CD4-positive, alpha-beta memory T cell (primary cell): ENCODE data around the gene MED13L. TPM values are rescaled to one million over a fixed set of nuclear protein-coding genes. Genes with fewer than 3 reads are reported as not detected.

Source experiments
- CTCF ChIA-PET: fragments of 350-600 bp; sonication (Branson Sonifier 250); formaldehyde crosslinking; loops from one replicate; lab custom pipeline; 2021; ENCODE audit warnings: inconsistent platforms; ENCODE audit not compliant: partially characterized antibody; lab: Charles Lee
- POLR2A ChIA-PET: fragments of 350-600 bp; sonication (Branson Sonifier 250); formaldehyde crosslinking; loops from one replicate; lab custom pipeline; 2021; ENCODE audit not compliant: partially characterized antibody; lab: Charles Lee
- DNase-seq, 5 donors: peaks; one replicate each; pipeline versions ENCODE4 v3.0.0 to v3.0.0-alpha.2; 2020 to 2022; ENCODE audit warnings: mixed read lengths in 1 of 5
- H3K27ac ChIP-seq: one replicate; pipeline ENCODE4 v1.7.0; 2013; ENCODE audit warnings: low read depth, low read length
- H3K27me3 ChIP-seq: 2 replicates; pipeline ENCODE4 v1.7.0; 2013; ENCODE audit warnings: mild to moderate bottlenecking, low read length, moderate library complexity; ENCODE audit not compliant: insufficient read depth
- H3K36me3 ChIP-seq: 2 replicates; pipeline ENCODE4 v1.7.0; 2013; ENCODE audit warnings: mild to moderate bottlenecking, low read length, moderate library complexity; ENCODE audit not compliant: insufficient read depth
- H3K4me1 ChIP-seq: 2 replicates; pipeline ENCODE4 v1.7.0; 2013; ENCODE audit warnings: mild to moderate bottlenecking, low read length, moderate library complexity; ENCODE audit not compliant: insufficient read depth
- H3K4me3 ChIP-seq, 2 donors: one replicate each; pipeline ENCODE4 v1.7.0; 2013; ENCODE audit warnings: low read length in 2 of 2, mild to moderate bottlenecking in 1 of 2
- H3K9me3 ChIP-seq, 2 donors: one replicate each; pipeline ENCODE4 v1.7.0; 2013; ENCODE audit warnings: low read length in 2 of 2, control low read depth in 1 of 2; ENCODE audit not compliant: control insufficient read depth in 1 of 2
- H3K27ac Mint-ChIP-seq, 7 donors: one replicate each; pipeline ENCODE4 v1.8.0; 2020 to 2021; ENCODE audit warnings: mixed read lengths in 7 of 7, mild to moderate bottlenecking in 6 of 7, inconsistent platforms in 3 of 7, moderate library complexity in 3 of 7
- H3K27me3 Mint-ChIP-seq, 2 donors: one replicate each; pipeline ENCODE4 v1.8.0; 2020 to 2021; ENCODE audit warnings: mixed read lengths in 2 of 2
- H3K36me3 Mint-ChIP-seq, 2 donors: one replicate each; pipeline ENCODE4 v1.8.0; 2020 to 2021; ENCODE audit warnings: mixed read lengths in 2 of 2, inconsistent platforms in 1 of 2, mild to moderate bottlenecking in 1 of 2
- H3K4me1 Mint-ChIP-seq, 4 donors: one replicate each; pipeline ENCODE4 v1.8.0; 2020 to 2021; ENCODE audit warnings: mixed read lengths in 4 of 4, mild to moderate bottlenecking in 1 of 4
- H3K4me3 Mint-ChIP-seq, 8 donors: one replicate each; pipeline ENCODE4 v1.8.0; 2020 to 2021; ENCODE audit warnings: mixed read lengths in 8 of 8, mild to moderate bottlenecking in 7 of 8, moderate library complexity in 6 of 8, inconsistent platforms in 3 of 8
- H3K9me3 Mint-ChIP-seq, 8 donors: one replicate each; pipeline ENCODE4 v1.8.0; 2020 to 2021; ENCODE audit warnings: mixed read lengths in 8 of 8, mild to moderate bottlenecking in 5 of 8, inconsistent platforms in 3 of 8, moderate library complexity in 1 of 8
- intact Hi-C: fragments of 100-400 bp; cut with micrococcal nuclease; formaldehyde crosslinking; loops from one replicate; pipeline ENCODE4 v1.15.1; 2023
- polyA plus RNA-seq, 2 donors: library from polyadenylated mRNA; unstranded; fragments of 300-500 nt; fragmentation: Illumina TruSeq; gene quantifications; one replicate each; pipeline ENCODE4 v1.2.3, GENCODE V29; 2021
- total RNA-seq, 2 experiments: library from RNA; stranded (reverse); gene quantifications; one replicate each; pipeline ENCODE4 v1.2.3, GENCODE V29; 2021

The MED13L gene
- total and polyA plus RNA-seq, 4 experiments from 2014 or later = 3.8 to 156 (median 81.1) TPM

DNA sequence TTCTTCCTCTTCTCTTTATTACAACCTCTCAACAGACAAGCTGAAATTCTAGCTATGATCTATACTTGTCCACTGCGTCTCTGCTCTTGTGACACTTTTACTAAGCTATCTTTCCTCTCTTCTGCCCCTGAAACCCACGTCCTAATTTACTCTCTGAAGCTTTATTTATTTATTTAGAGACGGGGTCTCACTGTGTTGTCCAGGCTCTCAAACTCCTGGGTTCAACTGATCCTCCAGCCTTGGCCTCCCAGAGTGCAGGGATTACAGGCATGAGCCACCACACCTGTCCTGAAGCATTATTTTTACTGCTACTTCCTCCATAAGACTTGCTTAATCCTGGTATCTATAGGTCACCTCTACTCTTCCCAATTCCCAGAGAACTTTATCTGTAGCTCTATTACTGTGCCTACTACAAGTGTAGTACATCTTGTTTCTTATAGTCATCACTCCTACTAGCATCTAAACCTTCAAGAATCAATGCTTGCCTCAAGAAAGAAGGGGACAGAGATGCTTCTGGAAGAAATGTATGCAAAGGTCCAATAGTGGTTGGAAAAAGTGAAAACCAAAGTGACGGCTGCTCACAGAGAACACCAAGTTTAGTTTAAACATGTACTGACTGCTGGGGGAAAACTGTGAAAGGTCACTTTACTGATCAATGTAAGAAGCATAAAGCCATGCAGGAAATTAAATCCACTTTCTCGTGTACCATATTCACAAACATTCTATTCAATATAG is 61.3 kb downstream of the MED13L start:
- Histone ChIP-seq H3K27ac (no peak overlapping the region), H3K36me3 (no peaks in the 10 kb centered on the region), H3K27me3 (no peaks in the 10 kb centered on the region), H3K4me3 (no peak overlapping the region), H3K9me3 (no peaks in the 10 kb centered on the region), H3K4me1 (peaks cover 66% of the 10 kb centered on the region)
- peak overlapping the region in 4 of 8 donors; percentile 1 to 31 (median 2) for H3K4me3 Mint-ChIP-seq
- H3K4me1 Mint-ChIP-seq = peaks cover 49 to 64% (median 56%) of the 10 kb centered on the region in 4 donors
- peak overlapping the region in 1 of 7 donors; percentile 54 for H3K27ac Mint-ChIP-seq
- H3K36me3 Mint-ChIP-seq = no peaks in the 10 kb centered on the region
- no peaks in the 10 kb centered on the region for H3K9me3 Mint-ChIP-seq
- no peak for DNase-seq
- CTCF ChIA-PET = no interaction called here
- intact Hi-C loops = no loop called here
- POLR2A ChIA-PET = no interaction called here
- H3K27me3 Mint-ChIP-seq = no peaks in the 10 kb centered on the region

DNA sequence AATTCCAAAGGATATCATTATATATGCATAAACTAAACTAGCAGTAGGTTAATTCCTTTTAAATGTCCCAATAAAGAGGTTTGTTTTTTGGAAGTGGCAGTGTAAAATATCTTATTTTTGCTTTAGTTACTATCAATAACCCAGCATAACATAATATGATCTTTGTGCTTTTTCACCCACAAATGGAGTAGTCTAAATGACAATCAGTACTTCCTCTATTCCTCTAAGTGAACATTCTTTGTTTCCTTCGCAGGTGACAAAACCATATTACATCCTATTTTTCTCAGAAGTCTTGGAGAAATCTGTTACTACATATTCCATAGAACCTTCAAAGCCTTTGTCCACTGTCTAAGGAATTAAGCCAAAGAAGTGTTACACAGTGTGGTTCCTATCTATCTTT is 62.5 kb downstream of the MED13L start:
- H3K27me3 Mint-ChIP-seq = no peaks in the 10 kb centered on the region
- Histone ChIP-seq H3K4me1 (peaks cover 77% of the 10 kb centered on the region), H3K4me3 (no peak overlapping the region), H3K36me3 (no peaks in the 10 kb centered on the region), H3K27ac (no peak overlapping the region), H3K9me3 (no peaks in the 10 kb centered on the region), H3K27me3 (no peaks in the 10 kb centered on the region)
- peaks cover 57 to 76% (median 67%) of the 10 kb centered on the region in 4 donors for H3K4me1 Mint-ChIP-seq
- peak overlapping the region in 4 of 8 donors; percentile 3 to 31 (median 12) for H3K4me3 Mint-ChIP-seq
- POLR2A ChIA-PET = no interaction called here
- H3K9me3 Mint-ChIP-seq = no peaks in the 10 kb centered on the region
- no peak for DNase-seq
- CTCF ChIA-PET = no interaction called here
- H3K36me3 Mint-ChIP-seq = no peaks in the 10 kb centered on the region
- intact Hi-C loops = no loop called here
- no peak overlapping the region for H3K27ac Mint-ChIP-seq

DNA sequence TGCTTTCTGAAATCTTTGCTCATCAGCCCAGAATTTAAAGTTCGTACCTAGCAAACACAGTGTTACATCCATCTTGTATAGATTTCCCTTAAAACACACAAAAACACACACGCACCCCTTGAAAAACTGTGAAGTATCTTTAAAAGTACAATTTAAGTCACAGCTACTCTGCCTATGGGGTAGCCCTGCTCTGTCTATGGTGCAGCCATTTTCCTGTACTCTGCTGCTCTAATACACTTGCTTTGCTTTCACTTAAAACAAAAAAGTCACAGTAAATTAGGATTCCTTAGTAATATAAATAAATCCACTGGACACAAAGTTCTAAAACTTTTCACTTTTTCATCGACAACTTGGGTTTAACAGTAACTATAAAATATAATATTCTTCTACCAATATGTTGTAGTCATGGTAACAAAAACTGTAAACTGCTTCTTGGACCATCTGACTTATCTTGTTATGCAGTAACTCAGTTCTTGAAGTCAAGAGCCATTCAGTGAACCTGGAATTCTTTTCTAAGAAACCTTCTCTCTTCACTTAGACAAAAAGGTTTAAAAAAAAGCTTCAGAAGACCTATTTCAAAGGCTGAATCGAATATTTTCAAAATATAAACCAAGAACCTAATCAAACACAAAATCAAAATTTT is 63.5 kb downstream of the MED13L start:
- Histone ChIP-seq H3K27me3 (no peaks in the 10 kb centered on the region), H3K36me3 (no peaks in the 10 kb centered on the region), H3K4me1 (peaks cover 87% of the 10 kb centered on the region), H3K27ac (no peak overlapping the region), H3K9me3 (no peaks in the 10 kb centered on the region), H3K4me3 (no peak overlapping the region)
- no peak for DNase-seq
- intact Hi-C loops = no loop called here
- Mint-ChIP-seq H3K4me3 (peak overlapping the region in 3 of 8 donors; percentile 10 to 22 (median 21)), H3K4me1 (peaks cover 64 to 85% (median 75%) of the 10 kb centered on the region in 4 donors), H3K27ac (no peak overlapping the region), H3K36me3 (no peaks in the 10 kb centered on the region), H3K9me3 (no peaks in the 10 kb centered on the region), H3K27me3 (no peaks in the 10 kb centered on the region)
- CTCF ChIA-PET = no interaction called here
- POLR2A ChIA-PET = interaction anchor here (0.6 kb wide), 1 partner anchor 322 kb away, joined by 3 read pairs; no protein-coding TSS in a partner anchor

- H3K9me3 Mint-ChIP-seq = no peaks in the 10 kb centered on the region
- intact Hi-C loops = no loop called here
- POLR2A ChIA-PET = no interaction called here
- no peak for DNase-seq
- Histone ChIP-seq H3K36me3 (no peaks in the 10 kb centered on the region), H3K4me1 (peaks cover 85% of the 10 kb centered on the region), H3K4me3 (no peak overlapping the region), H3K27me3 (no peaks in the 10 kb centered on the region), H3K9me3 (no peaks in the 10 kb centered on the region), H3K27ac (no peak overlapping the region)
- peak overlapping the region in 3 of 8 donors; percentile 5 to 64 (median 30) for H3K4me3 Mint-ChIP-seq
- H3K27ac Mint-ChIP-seq = peak overlapping the region in 1 of 7 donors; percentile 31
- H3K27me3 Mint-ChIP-seq = no peaks in the 10 kb centered on the region
- peaks cover 62 to 85% (median 70%) of the 10 kb centered on the region in 4 donors for H3K4me1 Mint-ChIP-seq
- H3K36me3 Mint-ChIP-seq = no peaks in the 10 kb centered on the region
- CTCF ChIA-PET = no interaction called here
Measured at GRCh38 chr12:116213014-116213413, 64.5 kb downstream of the MED13L start.

GRCh38 chr12:116210762-116211161 is 66.7 kb downstream of the MED13L start:
- H3K36me3 ChIP-seq = no peaks in the 10 kb centered on the region
- intact Hi-C loops = no loop called here
- Mint-ChIP-seq H3K36me3 (peaks cover 0 to under 1% of the 10 kb centered on the region in 2 donors), H3K27ac (peak overlapping the region in 1 of 7 donors; percentile 54), H3K4me3 (peak overlapping the region in 6 of 8 donors; percentile 3 to 64 (median 28)), H3K4me1 (peaks cover 50 to 82% (median 56%) of the 10 kb centered on the region in 4 donors), H3K27me3 (no peaks in the 10 kb centered on the region), H3K9me3 (no peaks in the 10 kb centered on the region)
- no peaks in the 10 kb centered on the region for H3K9me3 ChIP-seq
- CTCF ChIA-PET = no interaction called here
- H3K4me3 ChIP-seq = no peak overlapping the region
- H3K27me3 ChIP-seq = no peaks in the 10 kb centered on the region
- H3K27ac ChIP-seq = no peak overlapping the region
- DNase-seq = no peak
- POLR2A ChIA-PET = no interaction called here
- H3K4me1 ChIP-seq = peaks cover 63% of the 10 kb centered on the region

GRCh38 chr12:116210131-116210530 is 67.4 kb downstream of the MED13L start:
- Histone ChIP-seq H3K27me3 (no peaks in the 10 kb centered on the region), H3K27ac (no peak overlapping the region), H3K9me3 (no peaks in the 10 kb centered on the region), H3K4me1 (peaks cover 56% of the 10 kb centered on the region), H3K4me3 (no peak overlapping the region), H3K36me3 (no peaks in the 10 kb centered on the region)
- H3K27me3 Mint-ChIP-seq = no peaks in the 10 kb centered on the region
- DNase-seq = no peak
- ChIA-PET CTCF (no interaction called here), POLR2A (no interaction called here)
- H3K4me1 Mint-ChIP-seq = peaks cover 47 to 81% (median 53%) of the 10 kb centered on the region in 4 donors
- H3K36me3 Mint-ChIP-seq = peaks cover 0 to 7% of the 10 kb centered on the region in 2 donors
- H3K27ac Mint-ChIP-seq = no peak overlapping the region
- intact Hi-C loops = no loop called here
- peak overlapping the region in 2 of 8 donors; percentile 13 to 22 for H3K4me3 Mint-ChIP-seq
- no peaks in the 10 kb centered on the region for H3K9me3 Mint-ChIP-seq

- Mint-ChIP-seq H3K9me3 (no peaks in the 10 kb centered on the region), H3K36me3 (peaks cover 3 to 11% of the 10 kb centered on the region in 2 donors), H3K27ac (no peak overlapping the region), H3K4me1 (peaks cover 44 to 81% (median 52%) of the 10 kb centered on the region in 4 donors), H3K4me3 (peak overlapping the region in 1 of 8 donors; percentile 8), H3K27me3 (no peaks in the 10 kb centered on the region)
- POLR2A ChIA-PET = no interaction called here
- CTCF ChIA-PET = no interaction called here
- intact Hi-C loops = no loop called here
- Histone ChIP-seq H3K4me3 (no peak overlapping the region), H3K36me3 (no peaks in the 10 kb centered on the region), H3K9me3 (no peaks in the 10 kb centered on the region), H3K4me1 (peaks cover 50% of the 10 kb centered on the region), H3K27ac (no peak overlapping the region), H3K27me3 (no peaks in the 10 kb centered on the region)
- no peak for DNase-seq
Measured at GRCh38 chr12:116209503-116209902, 68.0 kb downstream of the MED13L start.
